T-cell (primary cell): ENCODE data around the gene CA11. TPM values are rescaled to one million over a fixed set of nuclear protein-coding genes. Genes with fewer than 3 reads are reported as not detected.
"Not testable (repeated sequence)": the region's sequence is repeated elsewhere in the genome, so short reads cannot be mapped to it uniquely, and the experiment has no call there.

Experiments used
- ATAC-seq, 4 experiments: fragments of 200-7000 bp in 3 of 4; fragments of 150-1000 bp in 1 of 4; cut with Tn5 transposase; replicated peaks in 1 of 4; 1 replicate in 3 of 4; 2 replicates in 1 of 4; pipeline ENCODE4 v1.10.0; 2021; ENCODE audit warnings: moderate library complexity in 3 of 4, mild to moderate bottlenecking in 2 of 4, moderate number of reproducible peaks in 1 of 4
- CTCF ChIA-PET, 2 donors: fragments of 300-600 bp; sonication (Branson Sonifier 250); formaldehyde crosslinking; loops; one replicate each; lab custom pipeline; 2022; ENCODE audit warnings: antibody characterized with exemption in 2 of 2; lab: Charles Lee
- POLR2A ChIA-PET, 2 donors: fragments of 300-600 bp; sonication (Branson Sonifier 250); formaldehyde crosslinking; loops; one replicate each; lab custom pipeline; 2022; ENCODE audit warnings: antibody characterized with exemption in 2 of 2; lab: Charles Lee
- DNase-seq, 35 experiments: peaks; one replicate each; pipeline versions ENCODE4 v3.0.0 to v3.0.0-alpha.2; 2013 to 2023
- H3K27ac ChIP-seq: one replicate; pipeline ENCODE4 v1.5.1; 2013; ENCODE audit warnings: low read length
- H3K27me3 ChIP-seq, 2 experiments: replicated peaks in 1 of 2; 1 replicate in 1 of 2; 2 replicates in 1 of 2; pipeline versions ENCODE4 v1.6.1 to v1.7.0; 2013; ENCODE audit warnings: low read length in 1 of 2, mixed read lengths in 1 of 2; ENCODE audit not compliant: control insufficient read depth in 2 of 2, insufficient read depth in 2 of 2; ENCODE audit errors: extremely low read depth in 1 of 2
- H3K36me3 ChIP-seq, 2 donors: 1 replicate in 1 of 2; 2 replicates in 1 of 2; pipeline versions ENCODE4 v1.6.1 to v1.7.0; 2013; ENCODE audit warnings: low read length in 1 of 2; ENCODE audit not compliant: control insufficient read depth in 2 of 2, insufficient read depth in 1 of 2; ENCODE audit errors: extremely low read depth in 1 of 2
- H3K4me1 ChIP-seq, 2 experiments: 1 replicate in 1 of 2; 2 replicates in 1 of 2; pipeline versions ENCODE4 v1.6.1 to v1.7.0; 2013; ENCODE audit warnings: low read length in 2 of 2, mixed read lengths in 1 of 2; ENCODE audit not compliant: insufficient read depth in 2 of 2, control insufficient read depth in 1 of 2; ENCODE audit errors: extremely low read depth in 1 of 2
- H3K4me3 ChIP-seq, 2 donors: 1 replicate in 1 of 2; 2 replicates in 1 of 2; pipeline versions ENCODE4 v1.5.1 to v1.7.0; 2013; ENCODE audit warnings: mild to moderate bottlenecking in 2 of 2, low read length in 1 of 2, moderate library complexity in 1 of 2; ENCODE audit not compliant: control insufficient read depth in 1 of 2; ENCODE audit errors: extremely low read depth in 1 of 2
- H3K9me3 ChIP-seq: 2 replicates; pipeline ENCODE4 v1.7.0; 2013
- H3K27ac Mint-ChIP-seq, 2 donors: one replicate each; pipeline ENCODE4 v1.8.0; 2020 to 2021; ENCODE audit warnings: mild to moderate bottlenecking in 2 of 2, mixed read lengths in 2 of 2
- H3K27me3 Mint-ChIP-seq, 2 donors: one replicate each; pipeline ENCODE4 v1.8.0; 2021 to 2022; ENCODE audit warnings: mixed read lengths in 2 of 2
- H3K36me3 Mint-ChIP-seq: one replicate; pipeline ENCODE4 v1.8.0; 2021; ENCODE audit warnings: mixed read lengths
- H3K4me1 Mint-ChIP-seq, 3 donors: one replicate each; pipeline ENCODE4 v1.8.0; 2020 to 2022; ENCODE audit warnings: mixed read lengths in 3 of 3, mild to moderate bottlenecking in 1 of 3
- H3K4me3 Mint-ChIP-seq, 3 donors: one replicate each; pipeline ENCODE4 v1.8.0; 2020 to 2022; ENCODE audit warnings: mild to moderate bottlenecking in 3 of 3, mixed read lengths in 3 of 3, moderate library complexity in 3 of 3
- H3K9me3 Mint-ChIP-seq, 3 donors: one replicate each; pipeline ENCODE4 v1.8.0; 2020 to 2022; ENCODE audit warnings: mixed read lengths in 3 of 3
- WGBS: methylation state at CpG from one replicate; pipeline ENCODE4 v1.1.5; 2013; ENCODE audit warnings: missing lambda C conversion rate; ENCODE audit not compliant: insufficient coverage; 5-methylcytosine and 5-hydroxymethylcytosine counted together
- total RNA-seq, 35 experiments: library from RNA in 6 of 35; stranded (reverse) in 6 of 35; fragments of 120-200 nt in 1 of 35; gene quantifications; one replicate each; pipeline versions ENCODE4 v1.2.1 to v1.2.4 and lab custom pipeline; 2013 to 2026

The CA11 gene
- total RNA-seq, 5 donors from 2014 or later (not counting 1 experiment from before 2014, with no cell fraction given): 8.0 to 18.5 (median 11.0) TPM

- Histone ChIP-seq H3K27ac (no peak overlapping the region), H3K4me3 (no peak overlapping the region), H3K27me3 (no peaks in the 10 kb centered on the region), H3K36me3 (peaks cover 26 to 45% of the 10 kb centered on the region in 2 donors), H3K9me3 (no peaks in the 10 kb centered on the region), H3K4me1 (peaks cover 18 to 59% of the 10 kb centered on the region in 2 experiments)
- CTCF ChIA-PET: interaction anchor here in 1 of 2 donors (0.6 to 0.9 kb wide), 2 partner anchors 9 to 28 kb away, joined by 5 read pairs; no protein-coding TSS in a partner anchor
- Mint-ChIP-seq H3K27ac (peak overlapping the region; percentile 72 to 95), H3K27me3 (no peaks in the 10 kb centered on the region), H3K4me3 (peak overlapping the region in 2 of 3 donors; percentile 24 to 42), H3K9me3 (no peaks in the 10 kb centered on the region), H3K4me1 (peaks cover 37 to 48% (median 40%) of the 10 kb centered on the region in 3 donors), H3K36me3 (peaks cover 13% of the 10 kb centered on the region)
- ATAC-seq: no peak
- DNase-seq: no peak
- POLR2A ChIA-PET: no interaction called here
Observed at GRCh38 chr19:48632692-48633147, 13.3 kb downstream of the CA11 start.

GRCh38 chr19:48632286-48632685 is 13.7 kb downstream of the CA11 start:
- ATAC-seq, H3K4me3 ChIP-seq, H3K9me3 ChIP-seq, POLR2A ChIA-PET, H3K27ac ChIP-seq, H3K9me3 Mint-ChIP-seq, H3K27me3 Mint-ChIP-seq, DNase-seq, H3K27me3 ChIP-seq: not testable (repeated sequence)
- peak overlapping the region in 2 of 3 donors; percentile 24 to 42 for H3K4me3 Mint-ChIP-seq
- WGBS: 90% methylated on average over 11 of the region's 11 CpGs
- Histone ChIP-seq H3K4me1 (peaks cover 18 to 63% of the 10 kb centered on the region in 2 experiments), H3K36me3 (peaks cover 26 to 45% of the 10 kb centered on the region in 2 donors)
- peaks cover 36 to 48% (median 42%) of the 10 kb centered on the region in 3 donors for H3K4me1 Mint-ChIP-seq
- peak overlapping the region; percentile 72 to 95 for H3K27ac Mint-ChIP-seq
- CTCF ChIA-PET: interaction anchor here in 1 of 2 donors (0.6 to 0.9 kb wide), 2 partner anchors 9 to 361 kb away, joined by 5 read pairs; partner anchors contain the start of gene RUVBL2
- peaks cover 13% of the 10 kb centered on the region for H3K36me3 Mint-ChIP-seq

GRCh38 chr19:48631225-48631624 is 14.8 kb downstream of the CA11 start:
- ATAC-seq (no peak), DNase-seq (no peak)
- POLR2A ChIA-PET: interaction anchor here in 1 of 2 donors (0.6 to 0.7 kb wide), 2 partner anchors 18 to 111 kb away, joined by 3 to 6 read pairs; no protein-coding TSS in a partner anchor
- Mint-ChIP-seq H3K9me3 (no peaks in the 10 kb centered on the region), H3K4me1 (peaks cover 36 to 54% (median 49%) of the 10 kb centered on the region in 3 donors), H3K27ac (peak overlapping the region; percentile 39 to 65), H3K36me3 (peaks cover 13% of the 10 kb centered on the region), H3K4me3 (no peak overlapping the region), H3K27me3 (no peaks in the 10 kb centered on the region)
- Histone ChIP-seq H3K27ac (no peak overlapping the region), H3K36me3 (peaks cover 26 to 45% of the 10 kb centered on the region in 2 donors), H3K27me3 (no peaks in the 10 kb centered on the region), H3K4me3 (no peak overlapping the region), H3K4me1 (peaks cover 18 to 69% of the 10 kb centered on the region in 2 experiments), H3K9me3 (no peaks in the 10 kb centered on the region)
- CTCF ChIA-PET: interaction anchor here in 1 of 2 donors (0.6 to 0.7 kb wide), 2 partner anchors 27 to 35 kb away, joined by 3 to 4 read pairs; no protein-coding TSS in a partner anchor
- 80% methylated on average over 1 of the region's 3 CpGs for WGBS

- CTCF ChIA-PET: no interaction called here
- DNase-seq (no peak), ATAC-seq (no peak)
- Histone ChIP-seq H3K27ac (no peak overlapping the region), H3K36me3 (peaks cover 26 to 45% of the 10 kb centered on the region in 2 donors), H3K27me3 (no peaks in the 10 kb centered on the region), H3K9me3 (no peaks in the 10 kb centered on the region), H3K4me3 (no peak overlapping the region), H3K4me1 (peaks cover 18 to 65% of the 10 kb centered on the region in 2 experiments)
- H3K36me3 Mint-ChIP-seq: peaks cover 10% of the 10 kb centered on the region
- H3K27me3 Mint-ChIP-seq: no peaks in the 10 kb centered on the region
- POLR2A ChIA-PET: no interaction called here
- H3K4me3 Mint-ChIP-seq: no peak overlapping the region
- 67% methylated on average over 36 of the region's 47 CpGs for WGBS
- no peaks in the 10 kb centered on the region for H3K9me3 Mint-ChIP-seq
- H3K4me1 Mint-ChIP-seq: peaks cover 33 to 53% (median 50%) of the 10 kb centered on the region in 3 donors
- peak overlapping the region; percentile 12 to 52 for H3K27ac Mint-ChIP-seq
Observed at GRCh38 chr19:48630296-48631063, 15.5 kb downstream of the CA11 start.

- Histone ChIP-seq H3K36me3 (peaks cover 26 to 45% of the 10 kb centered on the region in 2 donors), H3K4me1 (peaks cover 17 to 63% of the 10 kb centered on the region in 2 experiments), H3K9me3 (no peaks in the 10 kb centered on the region), H3K27ac (no peak overlapping the region), H3K4me3 (no peak overlapping the region), H3K27me3 (no peaks in the 10 kb centered on the region)
- peaks cover 10% of the 10 kb centered on the region for H3K36me3 Mint-ChIP-seq
- no peak for DNase-seq
- no peak for ATAC-seq
- no peaks in the 10 kb centered on the region for H3K27me3 Mint-ChIP-seq
- ChIA-PET POLR2A (no interaction called here), CTCF (no interaction called here)
- no peak overlapping the region for H3K27ac Mint-ChIP-seq
- H3K4me1 Mint-ChIP-seq: peaks cover 35 to 53% (median 50%) of the 10 kb centered on the region in 3 donors
- no peak overlapping the region for H3K4me3 Mint-ChIP-seq
- H3K9me3 Mint-ChIP-seq: no peaks in the 10 kb centered on the region
- 89% methylated on average over 48 of the region's 48 CpGs for WGBS
Observed at GRCh38 chr19:48629599-48630295, 16.2 kb downstream of the CA11 start.

GRCh38 chr19:48629297-48629598 is 16.7 kb downstream of the CA11 start:
- Mint-ChIP-seq H3K27ac (no peak overlapping the region), H3K27me3 (no peaks in the 10 kb centered on the region), H3K4me3 (no peak overlapping the region), H3K36me3 (peaks cover 10% of the 10 kb centered on the region), H3K9me3 (no peaks in the 10 kb centered on the region), H3K4me1 (peaks cover 34 to 51% (median 50%) of the 10 kb centered on the region in 3 donors)
- 98% methylated on average over 16 of the region's 22 CpGs for WGBS
- DNase-seq: no peak
- no peaks in the 10 kb centered on the region for H3K27me3 ChIP-seq
- CTCF ChIA-PET: no interaction called here
- no peak overlapping the region for H3K4me3 ChIP-seq
- no peak overlapping the region for H3K27ac ChIP-seq
- peaks cover 19 to 63% of the 10 kb centered on the region in 2 experiments for H3K4me1 ChIP-seq
- H3K9me3 ChIP-seq: no peaks in the 10 kb centered on the region
- ATAC-seq: no peak
- peaks cover 26 to 45% of the 10 kb centered on the region in 2 donors for H3K36me3 ChIP-seq
- POLR2A ChIA-PET: no interaction called here
